Stimulated activated CD4-positive, alpha-beta T cell treated with anti-CD3 and anti-CD28 coated beads, Interleukin-15, amount 100 ng/mL, for 1 hour (primary cell): ENCODE results near the gene CHST15.

Experiments
- DNase-seq, 2 donors: peaks; one replicate each; pipeline ENCODE4 v3.0.0-alpha.2; 2020; ENCODE audit warnings: low read depth in 1 of 2, low spot score in 1 of 2

CHST15 gene

DNA sequence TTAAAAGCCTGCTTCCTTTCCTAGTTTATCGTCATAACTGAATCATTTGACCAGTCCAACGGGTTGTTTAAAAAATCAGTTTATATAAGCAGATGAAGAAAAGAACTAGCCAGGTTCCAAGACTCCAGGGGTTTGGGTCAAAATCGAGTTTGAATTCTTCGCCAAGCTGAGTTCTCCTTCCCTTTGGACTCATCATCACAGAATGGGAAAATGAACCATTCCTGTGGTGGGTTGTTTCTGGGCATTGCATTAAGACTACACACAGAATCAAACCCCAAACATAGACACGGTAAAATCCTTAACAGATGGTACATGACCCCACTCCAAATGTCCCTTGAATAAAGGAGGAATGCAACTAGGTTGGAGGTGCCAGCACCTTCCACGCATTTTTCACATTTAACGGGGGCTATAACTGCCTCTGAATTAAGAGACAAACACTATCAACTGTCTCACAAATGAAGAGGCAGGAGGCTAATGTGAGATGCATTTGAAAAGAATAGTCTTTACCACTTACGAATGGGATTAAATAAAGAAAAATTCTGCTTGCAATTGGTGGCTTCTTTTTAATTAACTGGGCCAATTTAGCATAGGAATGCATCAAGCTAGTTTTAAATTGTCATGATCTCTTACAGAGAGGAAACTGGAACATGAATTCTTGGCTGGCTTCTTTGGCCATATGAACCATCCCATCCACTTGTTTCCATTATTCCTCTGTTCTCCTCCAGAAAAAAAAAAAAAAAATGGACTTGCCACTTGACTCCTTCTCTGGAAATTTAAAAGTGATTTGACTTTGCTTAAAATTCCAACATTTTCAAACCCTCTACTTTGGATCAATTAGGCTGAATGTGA, 61.1 kb downstream of the CHST15 start:
- DNase-seq = no peak

DNA sequence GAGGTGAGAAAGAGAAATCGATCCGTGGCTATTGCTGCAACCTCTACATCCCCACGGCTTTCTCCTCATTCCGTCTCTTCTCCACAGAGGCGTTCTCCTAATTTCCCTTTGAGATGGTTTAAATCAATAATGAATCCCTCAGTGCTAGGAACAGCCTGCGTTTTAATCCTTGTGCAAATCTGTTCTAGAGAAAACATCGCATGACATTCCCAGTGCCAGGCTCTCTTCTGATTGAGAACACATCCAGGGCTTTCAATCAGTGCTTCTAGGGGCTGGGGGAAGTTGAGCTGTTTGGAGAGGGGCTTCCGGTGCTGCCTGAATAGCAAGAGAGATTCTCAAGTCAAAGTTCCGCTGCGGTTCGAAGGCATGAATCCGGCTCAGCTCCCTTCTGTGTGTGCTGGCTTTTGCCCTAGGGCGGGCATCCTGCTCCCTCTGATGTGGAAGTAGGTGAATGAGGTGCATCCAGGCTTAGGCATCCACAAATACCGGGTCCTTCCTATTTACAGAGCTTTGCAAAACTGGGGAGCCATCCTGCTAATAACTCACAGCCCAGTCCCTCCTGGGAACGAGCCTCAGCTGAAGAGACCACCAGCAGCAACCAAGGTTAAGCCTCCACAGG, 62.8 kb downstream of the CHST15 start:
- DNase-seq = no peak

DNA sequence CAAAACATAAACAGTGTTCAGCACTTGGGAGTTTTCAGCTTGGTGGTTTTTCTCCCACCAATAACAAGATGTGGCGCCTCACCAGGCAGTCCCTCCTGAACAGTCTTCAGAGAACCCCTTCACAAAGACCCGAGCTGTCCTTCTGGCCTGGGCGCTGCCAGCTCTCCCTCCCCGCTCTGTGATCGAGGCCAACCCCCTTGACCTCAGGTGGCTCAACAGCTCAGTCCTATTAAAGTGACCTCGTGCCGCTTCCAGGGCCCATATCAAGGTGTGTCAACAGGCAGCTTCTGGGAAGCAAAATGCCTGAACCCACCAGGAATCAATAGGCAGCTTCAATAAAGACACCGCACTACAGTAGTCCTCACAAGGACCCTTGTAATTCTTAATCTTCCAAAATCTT, 63.3 kb downstream of the CHST15 start:
- DNase-seq = no peak

DNA sequence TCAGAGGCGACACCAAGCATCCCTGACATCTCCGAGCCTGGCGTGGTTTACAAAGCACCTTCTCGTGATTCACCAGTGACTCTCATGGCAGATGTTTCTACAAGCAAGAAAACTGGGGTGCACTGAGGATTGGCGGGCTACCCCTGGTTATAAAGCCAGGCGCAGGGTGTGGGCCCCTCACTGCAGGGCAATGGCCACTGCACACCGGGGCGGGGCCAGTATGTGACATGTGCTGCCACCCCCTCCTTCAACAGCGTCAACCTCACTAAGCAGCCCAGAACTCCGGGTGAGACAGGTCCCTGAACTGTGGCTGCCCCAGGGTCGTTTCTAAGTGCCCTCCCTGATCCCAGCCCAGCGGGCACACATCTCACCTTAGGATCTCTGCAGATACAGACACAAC, 63.8 kb downstream of the CHST15 start:
- DNase-seq = no peak

DNA sequence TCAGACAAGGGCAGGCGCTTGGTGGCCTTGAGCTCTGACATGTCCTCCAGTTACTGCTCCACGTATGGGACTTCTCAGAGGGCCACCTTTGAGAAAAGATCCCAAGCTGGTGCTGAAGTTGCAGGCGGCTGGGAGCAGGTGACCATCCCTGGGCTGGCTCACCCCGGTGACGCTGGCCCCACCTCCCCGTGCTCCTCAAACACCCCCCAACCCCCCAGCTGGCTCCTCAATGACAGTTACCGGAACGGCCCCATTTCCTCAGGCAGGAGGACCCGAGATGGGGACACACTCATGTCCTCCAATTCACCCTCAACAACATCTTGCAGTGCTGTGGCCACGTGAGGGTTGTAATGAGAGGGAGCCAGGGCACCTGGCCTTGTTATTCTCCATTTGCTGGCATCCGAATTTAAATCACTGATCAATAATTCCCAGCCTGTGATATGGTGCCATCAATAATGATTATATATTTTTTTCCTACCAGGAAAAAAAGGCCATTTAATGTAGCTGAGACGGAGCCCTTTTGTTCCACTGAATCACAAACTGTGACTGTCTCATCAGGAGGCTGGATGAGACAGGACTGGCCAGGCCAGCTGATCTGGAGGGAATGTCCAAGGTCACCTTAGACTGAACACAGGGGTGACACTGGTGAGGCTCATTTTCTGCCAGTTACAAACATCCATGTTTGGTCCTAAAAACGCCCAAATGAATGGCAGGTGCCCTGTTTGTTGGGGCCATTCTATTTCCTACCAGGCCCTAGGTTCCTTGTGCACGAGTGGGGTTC, 64.5 kb downstream of the CHST15 start:
- no peak for DNase-seq

DNA sequence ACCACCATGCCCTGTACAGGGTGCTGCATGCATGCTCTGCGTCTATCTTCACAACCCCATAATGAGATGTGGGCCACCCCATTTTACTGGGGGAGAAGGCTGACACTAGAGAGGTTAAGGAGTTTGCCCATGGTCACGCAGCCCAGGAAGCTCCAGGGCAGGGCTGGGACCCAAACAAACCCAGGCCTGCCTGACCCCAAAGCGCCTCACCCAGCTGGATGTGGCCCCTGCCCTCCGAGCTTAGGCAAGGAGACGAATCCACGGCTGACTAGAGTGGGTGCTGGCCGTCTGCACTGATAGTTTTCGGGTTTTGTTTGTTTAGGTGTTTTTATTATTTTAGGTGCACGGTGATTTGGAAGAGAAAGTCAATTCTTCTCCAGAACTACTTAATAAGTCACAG, 65.7 kb downstream of the CHST15 start:
- no peak for DNase-seq

DNA sequence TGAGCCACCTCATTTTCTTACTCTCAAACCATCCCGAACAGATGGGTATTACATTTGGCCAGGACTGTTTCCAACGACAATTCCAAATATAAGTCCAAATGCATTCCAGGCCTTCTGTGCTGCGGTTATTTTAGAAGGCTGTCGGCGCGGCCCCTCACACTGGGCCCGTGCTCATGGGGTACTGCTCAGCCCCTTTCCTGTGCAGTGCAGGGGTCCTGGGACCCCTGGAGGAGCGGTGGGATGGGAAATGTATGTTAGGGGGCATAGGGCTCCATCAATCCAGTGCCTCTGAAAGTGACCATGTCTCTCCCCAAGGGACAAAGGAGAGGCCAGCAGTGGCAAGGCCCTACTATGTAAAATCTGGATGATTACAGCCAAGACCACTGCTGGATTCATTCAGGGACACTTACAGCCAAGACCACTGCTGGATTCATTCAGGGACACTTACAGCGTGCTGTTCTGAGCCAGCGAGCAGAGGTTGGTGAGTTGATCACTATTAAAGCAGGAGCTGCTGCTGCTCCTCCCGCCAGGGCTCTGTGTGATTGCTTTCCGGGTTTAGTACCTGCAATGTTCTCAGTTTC, 66.3 kb downstream of the CHST15 start:
- no peak for DNase-seq

DNA sequence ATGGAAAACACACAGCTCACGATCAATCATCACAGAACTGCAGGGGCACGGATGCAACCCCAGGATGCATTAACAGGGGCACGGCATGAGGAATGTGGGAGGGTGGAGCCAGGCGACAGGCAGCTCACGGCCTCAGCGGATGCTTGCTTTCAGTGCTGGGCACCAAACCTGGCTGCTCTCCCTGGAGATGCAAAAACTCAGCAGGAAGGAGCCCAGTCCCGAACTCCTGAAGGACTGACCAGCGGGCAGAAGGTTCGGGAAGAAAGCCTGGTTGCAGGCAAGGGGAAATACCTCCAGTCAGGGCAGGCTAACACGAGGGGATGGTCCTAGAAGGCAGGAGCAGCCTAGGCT, 66.8 kb downstream of the CHST15 start:
- no peak for DNase-seq

DNA sequence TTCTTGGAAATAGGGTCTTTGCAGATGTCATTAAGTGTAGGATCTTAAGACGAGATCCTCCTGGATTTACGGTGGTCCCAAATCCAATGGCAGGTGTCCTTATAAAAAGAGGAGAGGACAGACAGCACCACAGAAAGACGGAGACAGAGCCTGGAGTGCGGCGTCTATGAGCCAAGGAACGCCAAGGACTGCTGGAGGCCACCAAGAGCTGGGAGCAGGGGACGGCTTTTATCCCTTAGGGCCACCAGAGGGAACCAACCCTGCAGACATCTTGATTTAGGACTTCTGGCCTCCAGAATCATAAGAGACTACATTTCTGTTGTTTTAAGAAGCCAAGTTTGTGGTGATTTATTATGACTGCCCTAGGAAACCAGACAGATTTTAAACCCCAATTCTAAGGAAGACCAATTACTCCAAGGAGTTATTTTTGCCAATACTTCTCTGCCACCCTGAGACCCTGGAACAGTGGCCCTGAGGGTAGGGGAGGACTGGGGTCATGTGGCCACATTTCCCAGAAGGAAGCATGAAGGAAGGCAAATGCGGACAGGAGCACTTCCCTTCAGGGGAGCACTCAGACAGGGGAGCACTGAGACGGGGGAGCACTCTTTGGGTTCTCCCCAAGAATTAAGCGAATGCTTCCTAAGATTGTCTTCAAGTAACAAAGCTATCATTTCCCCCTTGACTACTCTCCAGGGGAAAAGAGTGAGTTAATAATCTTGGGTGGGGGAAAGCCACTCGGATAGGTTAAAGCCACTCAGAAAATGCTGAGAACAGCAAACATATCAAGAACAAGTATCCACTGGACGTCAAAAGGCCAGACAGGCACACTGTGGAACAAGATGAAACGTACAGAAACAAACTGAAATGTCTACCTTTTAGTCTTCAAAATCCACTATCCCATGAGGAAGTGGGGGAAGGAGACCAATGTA, 67.5 kb downstream of the CHST15 start:
- no peak for DNase-seq

DNA sequence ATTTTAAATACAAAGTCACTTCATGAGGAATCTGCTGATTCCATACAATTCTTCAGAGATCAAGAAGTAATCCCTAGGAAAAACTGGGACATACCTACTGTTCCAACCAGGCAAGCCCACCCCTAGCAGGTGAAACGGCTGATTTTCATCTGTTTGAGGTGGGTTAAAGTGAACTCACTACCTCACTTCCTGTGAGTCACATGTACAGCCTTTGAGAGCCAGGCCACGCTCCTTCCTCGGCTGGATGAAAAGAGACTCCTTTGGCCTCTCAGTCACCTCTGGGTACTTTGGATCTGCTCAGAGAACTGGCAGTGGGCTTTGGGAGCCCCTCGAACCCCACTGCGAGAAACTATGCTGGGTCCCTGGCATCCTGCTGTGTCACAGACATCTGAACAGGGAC, 68.2 kb downstream of the CHST15 start:
- DNase-seq = no peak

DNA sequence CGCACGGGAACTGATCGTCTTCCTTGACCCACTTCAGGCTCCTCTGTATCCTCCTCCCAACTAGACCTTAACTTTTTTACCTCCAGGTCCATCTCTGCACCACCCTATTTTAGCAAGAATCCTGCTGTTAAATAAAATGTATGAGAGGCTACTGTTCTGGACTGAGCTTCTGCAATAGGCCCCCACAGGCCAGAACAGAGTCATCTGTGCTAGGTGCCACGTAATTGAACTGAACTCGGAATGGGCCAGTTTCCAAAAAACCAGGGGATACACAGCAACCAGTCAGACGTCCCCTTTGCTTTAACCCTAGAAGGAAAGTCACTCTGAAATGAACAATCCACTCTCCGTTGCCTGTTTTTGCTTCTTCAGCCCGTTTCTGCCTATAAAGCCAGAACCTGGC, 71.3 kb downstream of the CHST15 start:
- no peak for DNase-seq

DNA sequence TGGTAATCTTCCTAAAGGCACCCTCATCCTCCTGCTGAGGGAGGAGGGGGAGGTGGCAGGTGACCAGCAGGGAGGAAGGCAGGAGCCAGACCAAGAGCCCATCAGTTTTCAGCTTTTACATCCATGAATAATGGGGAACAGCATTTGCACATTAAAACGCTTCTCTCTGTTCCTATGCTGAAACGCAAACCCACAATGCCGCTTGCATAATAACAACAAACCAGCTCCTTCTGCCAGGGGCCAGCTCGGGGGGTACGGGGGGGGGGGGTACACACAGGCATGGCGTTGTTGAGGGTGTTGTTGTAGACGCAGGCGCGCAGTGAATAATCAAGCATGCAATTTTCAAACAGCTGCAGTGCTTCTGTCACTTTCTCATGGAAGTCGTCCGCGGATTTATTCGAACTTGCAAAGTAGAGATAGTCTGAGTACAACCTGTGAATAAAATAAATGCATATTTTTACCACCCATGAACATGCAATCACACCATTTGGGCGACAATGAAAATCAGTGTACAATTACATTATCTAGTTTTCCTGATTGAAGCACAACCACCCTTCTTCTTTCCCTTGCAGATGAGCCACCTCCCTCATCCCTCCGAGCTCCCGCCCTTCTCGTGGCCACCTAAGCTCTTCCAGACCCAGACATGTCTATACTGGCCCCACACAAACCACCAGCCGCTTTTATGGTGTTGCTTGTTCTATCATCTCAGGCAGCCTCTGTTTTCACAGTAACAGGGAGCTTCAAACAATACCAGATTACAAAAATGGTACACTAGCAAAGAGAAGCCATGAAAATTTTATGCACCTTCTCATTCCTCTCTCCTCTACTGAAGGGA, 72.2 kb downstream of the CHST15 start:
- no peak for DNase-seq

DNA sequence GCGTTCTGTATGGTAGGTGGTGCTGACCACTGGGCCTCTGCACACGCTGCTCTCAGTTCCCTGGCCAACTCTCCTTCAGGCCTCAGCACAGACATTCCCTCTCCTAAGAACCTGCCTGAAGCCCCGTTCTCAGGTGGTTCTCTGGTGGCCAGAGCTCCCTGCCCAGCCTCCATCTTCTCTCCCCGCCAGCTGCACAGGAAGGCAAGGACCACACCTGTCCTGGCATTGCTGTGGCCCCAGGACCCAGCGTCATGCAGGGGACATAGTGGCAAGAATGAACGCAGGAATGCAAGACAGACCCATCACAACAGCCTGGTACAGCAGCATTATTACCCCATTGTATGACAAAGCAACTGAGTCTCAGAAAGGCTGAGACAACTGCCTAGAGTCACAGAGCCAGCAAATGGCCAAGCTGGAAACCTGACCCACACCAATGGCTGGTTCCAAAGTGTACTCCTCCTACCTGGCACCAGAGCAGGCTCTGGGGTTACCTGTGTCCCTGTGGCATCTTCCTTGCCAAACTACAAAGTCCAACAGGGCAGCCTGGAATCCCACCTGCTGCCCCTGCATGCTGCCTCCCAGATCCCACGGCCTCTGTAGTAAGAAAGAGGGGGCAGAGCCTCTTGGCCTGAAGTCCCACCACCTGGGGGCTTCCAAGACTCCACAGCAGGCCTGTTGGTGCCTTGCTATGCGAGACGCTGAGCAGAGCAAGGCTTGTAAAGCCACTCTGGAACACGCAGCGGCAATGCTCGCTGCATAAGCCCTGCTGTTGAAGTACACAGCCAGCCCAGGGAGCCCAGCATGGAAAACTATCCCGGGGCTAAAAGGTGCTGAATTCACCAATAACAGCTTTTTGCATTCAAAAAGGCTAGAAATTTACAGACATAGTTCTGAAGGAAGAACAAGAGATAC, 73.3 kb downstream of the CHST15 start:
- DNase-seq = no peak

DNA sequence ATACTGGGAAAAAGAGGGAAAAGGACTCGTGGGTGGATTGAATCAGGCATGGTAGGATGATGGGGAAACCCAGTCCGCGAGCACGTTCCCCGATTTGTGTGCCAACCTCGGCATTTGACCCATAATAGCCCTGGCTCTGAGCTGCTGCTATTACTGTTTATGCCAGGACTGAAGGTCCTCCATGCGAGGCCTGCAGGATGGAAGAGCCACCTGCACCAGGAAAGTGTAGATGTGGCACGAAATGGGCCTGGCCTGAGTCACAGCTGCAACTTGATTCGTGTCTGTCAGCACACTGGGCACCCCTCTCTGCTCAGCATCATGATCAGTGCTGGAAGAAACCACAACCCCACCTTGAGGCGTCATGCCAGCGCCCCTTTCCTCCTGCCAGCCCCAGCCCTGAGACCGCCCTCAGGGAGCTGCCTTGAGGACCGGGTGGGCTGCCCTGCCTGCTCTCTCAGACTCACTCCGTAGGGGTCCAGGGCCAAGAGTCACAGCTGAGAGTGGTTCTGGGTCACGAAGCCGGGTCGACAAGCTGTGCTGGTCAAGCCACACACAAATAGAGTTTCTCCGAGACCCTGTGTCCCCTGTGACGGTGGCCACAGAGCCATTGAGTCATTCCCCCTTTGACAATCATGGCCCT, 74.4 kb downstream of the CHST15 start:
- DNase-seq = no peak

DNA sequence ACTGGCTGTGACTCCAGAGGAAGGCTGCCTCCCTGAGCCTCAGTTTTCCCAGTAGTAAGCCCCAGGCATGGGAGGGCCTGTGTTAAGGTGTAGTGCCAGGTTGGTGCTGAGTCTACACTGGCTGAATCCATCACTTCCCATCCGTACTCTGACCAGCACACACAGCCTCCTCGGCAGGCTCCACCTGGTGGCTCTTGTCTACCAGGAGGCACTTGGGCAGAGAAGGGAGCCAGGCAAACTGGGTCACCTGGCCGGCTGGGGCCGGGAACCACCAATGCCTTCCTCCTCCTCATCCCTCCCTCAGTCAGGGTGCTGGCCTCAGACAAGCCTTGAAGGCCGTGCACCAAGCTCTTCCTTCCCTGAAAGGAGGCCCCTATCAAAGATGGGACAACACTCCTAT, 75.7 kb downstream of the CHST15 start:
- no peak for DNase-seq

DNA sequence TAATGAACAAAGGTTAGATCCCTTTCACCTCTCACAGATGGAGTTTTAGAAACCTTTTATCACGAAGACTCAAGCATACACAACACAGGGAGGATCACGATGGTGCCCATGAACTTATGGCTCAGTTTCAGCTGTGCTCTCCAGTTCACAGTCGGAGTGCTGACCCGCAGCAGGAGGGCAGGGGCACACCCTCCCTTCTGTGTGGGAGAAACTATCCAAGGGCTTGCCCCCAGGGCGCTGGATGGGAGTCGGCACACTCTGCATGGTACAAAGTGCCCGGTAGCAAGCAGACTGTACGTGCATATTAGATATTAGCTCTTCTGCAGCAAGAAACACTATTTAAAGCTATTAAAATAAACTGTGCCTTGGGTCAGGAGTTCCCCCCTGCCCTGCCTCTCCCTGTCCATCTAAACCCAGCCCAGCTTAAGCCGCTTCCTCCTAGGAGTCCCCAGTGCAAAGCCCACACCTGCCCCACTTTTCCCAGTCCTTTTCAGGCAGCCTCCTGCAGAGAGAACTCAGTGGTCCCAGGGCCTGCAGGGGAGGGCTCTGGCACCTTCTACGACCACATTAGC, 76.5 kb downstream of the CHST15 start:
- no peak for DNase-seq

DNA sequence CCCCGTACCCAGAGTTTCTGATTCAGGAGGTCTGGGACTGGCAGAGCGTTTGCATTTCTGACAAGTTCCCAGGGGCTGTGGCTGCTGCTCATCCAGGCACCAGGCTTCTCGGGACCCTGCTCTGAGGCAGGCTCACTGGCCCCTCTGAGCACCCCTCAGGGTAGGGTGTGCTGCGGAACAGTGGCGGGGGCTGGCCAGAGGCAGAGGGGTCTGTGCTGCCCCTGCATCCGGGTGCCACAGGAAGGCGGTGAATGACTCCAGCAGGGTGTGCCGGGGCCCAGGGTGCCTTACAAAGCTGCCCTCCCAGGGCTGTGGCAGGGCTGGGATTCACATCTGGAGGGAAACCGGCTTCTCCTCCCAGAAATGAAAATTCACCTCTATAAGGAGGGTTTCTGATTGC, 77.4 kb downstream of the CHST15 start:
- DNase-seq = no peak
